Measurements from ENCODE around the gene HMGXB4. TPM values are rescaled to one million over a fixed set of nuclear protein-coding genes. Genes with fewer than 3 reads are reported as not detected.
"Not testable (repeated sequence)": the region's sequence is repeated elsewhere in the genome, so short reads cannot be mapped to it uniquely, and the experiment has no call there.

Gene HMGXB4
- total RNA-seq, 1 experiment from 2014 or later: 19.1 TPM

- peak overlapping the region; percentile 87 for H3K4me2 ChIP-seq (ENCODE audit: low read depth, low read length, poor library complexity, severe bottlenecking)
- DNase-seq: peak; percentile 93
Measured at GRCh38 chr22:35230839-35231584, 26.3 kb upstream of the HMGXB4 start.

GRCh38 chr22:35231585-35232084 is 25.7 kb upstream of the HMGXB4 start:
- Histone ChIP-seq H3K9ac (ENCODE audit: low read length) (no peak overlapping the region), H3K4me1 (ENCODE audit: low read length) (peaks cover 43% of the 10 kb centered on the region), H3K27ac (ENCODE audit: low read length) (no peak overlapping the region), H4K20me1 (ENCODE audit: insufficient read depth, low read depth, low read length) (peaks cover 8% of the 10 kb centered on the region; the same call in 1 of the 2 replicates), H3K4me3 (ENCODE audit: low read length) (peak overlapping the region; percentile 79; the same call in 1 of the 2 replicates), H3K9me2 (replicated peaks; ENCODE audit: insufficient read depth, low read length) (no peaks in the 10 kb centered on the region), H2AFZ (ENCODE audit: low read length) (peak overlapping the region; percentile 79), H3K79me2 (ENCODE audit: low read length) (peaks cover 46% of the 10 kb centered on the region), H3K4me2 (ENCODE audit: low read depth, low read length, poor library complexity, severe bottlenecking) (peak overlapping the region; percentile 87), H3K9me3 (ENCODE audit: low read length) (no peaks in the 10 kb centered on the region), H3K27me3 (ENCODE audit: low read length) (no peaks in the 10 kb centered on the region), H3K36me3 (ENCODE audit: insufficient read depth, low read length) (peaks cover 23% of the 10 kb centered on the region)
- peak; percentile 95 for DNase-seq

More at GRCh38 chr22:35230839-35231584, 26.3 kb upstream of the HMGXB4 start:
- no peaks in the 10 kb centered on the region for H3K9me2 ChIP-seq (replicated peaks; ENCODE audit: insufficient read depth, low read length)
- H2AFZ ChIP-seq (ENCODE audit: low read length): peak overlapping the region; percentile 79
- H3K79me2 ChIP-seq (ENCODE audit: low read length): peaks cover 52% of the 10 kb centered on the region
- H3K36me3 ChIP-seq (ENCODE audit: insufficient read depth, low read length): peaks cover 23% of the 10 kb centered on the region
- no peaks in the 10 kb centered on the region for H3K9me3 ChIP-seq (ENCODE audit: low read length)
- H3K27me3 ChIP-seq (ENCODE audit: low read length): no peaks in the 10 kb centered on the region
- peaks cover 43% of the 10 kb centered on the region for H3K4me1 ChIP-seq (ENCODE audit: low read length)
- peak overlapping the region; percentile 78 for H3K9ac ChIP-seq (ENCODE audit: low read length)
- H3K4me3 ChIP-seq (ENCODE audit: low read length): peak overlapping the region; percentile 79
- H3K27ac ChIP-seq (ENCODE audit: low read length): peak overlapping the region; percentile 16; the same call in 1 of the 2 replicates
- peaks cover 8% of the 10 kb centered on the region; the same call in 1 of the 2 replicates for H4K20me1 ChIP-seq (ENCODE audit: insufficient read depth, low read depth, low read length)

GRCh38 chr22:35238749-35239148 is 18.5 kb upstream of the HMGXB4 start:
- not testable (repeated sequence) for H3K79me2 ChIP-seq (ENCODE audit: low read length); H3K27me3 ChIP-seq (ENCODE audit: low read length); H3K4me2 ChIP-seq (ENCODE audit: low read depth, low read length, poor library complexity, severe bottlenecking); DNase-seq; H4K20me1 ChIP-seq (ENCODE audit: insufficient read depth, low read depth, low read length); H2AFZ ChIP-seq (ENCODE audit: low read length); H3K9me2 ChIP-seq (replicated peaks; ENCODE audit: insufficient read depth, low read length); H3K9ac ChIP-seq (ENCODE audit: low read length); H3K27ac ChIP-seq (ENCODE audit: low read length); H3K4me1 ChIP-seq (ENCODE audit: low read length); H3K4me3 ChIP-seq (ENCODE audit: low read length); H3K9me3 ChIP-seq (ENCODE audit: low read length); H3K36me3 ChIP-seq (ENCODE audit: insufficient read depth, low read length)

GRCh38 chr22:35244507-35244906 is 12.8 kb upstream of the HMGXB4 start:
- DNase-seq; H3K4me2 ChIP-seq (ENCODE audit: low read depth, low read length, poor library complexity, severe bottlenecking); H2AFZ ChIP-seq (ENCODE audit: low read length); H3K9ac ChIP-seq (ENCODE audit: low read length); H3K9me2 ChIP-seq (replicated peaks; ENCODE audit: insufficient read depth, low read length); H3K36me3 ChIP-seq (ENCODE audit: insufficient read depth, low read length); H3K4me1 ChIP-seq (ENCODE audit: low read length); H3K9me3 ChIP-seq (ENCODE audit: low read length); H3K27ac ChIP-seq (ENCODE audit: low read length); H3K4me3 ChIP-seq (ENCODE audit: low read length); H3K27me3 ChIP-seq (ENCODE audit: low read length); H3K79me2 ChIP-seq (ENCODE audit: low read length); H4K20me1 ChIP-seq (ENCODE audit: insufficient read depth, low read depth, low read length): not testable (repeated sequence)

- Histone ChIP-seq H3K27me3 (ENCODE audit: low read length) (no peaks in the 10 kb centered on the region), H4K20me1 (ENCODE audit: insufficient read depth, low read depth, low read length) (no peaks in the 10 kb centered on the region), H3K9me3 (ENCODE audit: low read length) (no peaks in the 10 kb centered on the region), H3K4me3 (ENCODE audit: low read length) (no peak overlapping the region), H3K36me3 (ENCODE audit: insufficient read depth, low read length) (no peaks in the 10 kb centered on the region), H3K27ac (ENCODE audit: low read length) (no peak overlapping the region), H3K4me2 (ENCODE audit: low read depth, low read length, poor library complexity, severe bottlenecking) (no peak overlapping the region), H3K9ac (ENCODE audit: low read length) (no peak overlapping the region), H3K4me1 (ENCODE audit: low read length) (no peaks in the 10 kb centered on the region), H3K79me2 (ENCODE audit: low read length) (no peaks in the 10 kb centered on the region), H3K9me2 (replicated peaks; ENCODE audit: insufficient read depth, low read length) (no peaks in the 10 kb centered on the region), H2AFZ (ENCODE audit: low read length) (no peak overlapping the region)
- DNase-seq: no peak
Measured at GRCh38 chr22:35250156-35250555, 7.1 kb upstream of the HMGXB4 start.

GRCh38 chr22:35253946-35254345 is 3.3 kb upstream of the HMGXB4 start:
- Histone ChIP-seq H3K36me3 (ENCODE audit: insufficient read depth, low read length) (no peaks in the 10 kb centered on the region), H3K9me3 (ENCODE audit: low read length) (no peaks in the 10 kb centered on the region), H3K27ac (ENCODE audit: low read length) (no peak overlapping the region), H3K79me2 (ENCODE audit: low read length) (peaks cover 24% of the 10 kb centered on the region), H3K4me1 (ENCODE audit: low read length) (peaks cover 15% of the 10 kb centered on the region), H3K9ac (ENCODE audit: low read length) (no peak overlapping the region), H4K20me1 (ENCODE audit: insufficient read depth, low read depth, low read length) (no peaks in the 10 kb centered on the region), H3K4me3 (ENCODE audit: low read length) (no peak overlapping the region), H2AFZ (ENCODE audit: low read length) (no peak overlapping the region), H3K27me3 (ENCODE audit: low read length) (no peaks in the 10 kb centered on the region), H3K4me2 (ENCODE audit: low read depth, low read length, poor library complexity, severe bottlenecking) (no peak overlapping the region), H3K9me2 (replicated peaks; ENCODE audit: insufficient read depth, low read length) (no peaks in the 10 kb centered on the region)
- DNase-seq: no peak

- no peaks in the 10 kb centered on the region for H3K9me2 ChIP-seq (replicated peaks; ENCODE audit: insufficient read depth, low read length)
- peak overlapping the region; percentile 80 for H3K4me2 ChIP-seq (ENCODE audit: low read depth, low read length, poor library complexity, severe bottlenecking)
- 0 out of 2 replicates have a peak, but pooled peaks cover 2% of the 10 kb centered on the region for H3K36me3 ChIP-seq (ENCODE audit: insufficient read depth, low read length)
- DNase-seq: no peak
- H3K4me3 ChIP-seq (ENCODE audit: low read length): peak overlapping the region; percentile 91
- peak overlapping the region; percentile 91 for H3K9ac ChIP-seq (ENCODE audit: low read length)
- no peaks in the 10 kb centered on the region for H4K20me1 ChIP-seq (ENCODE audit: insufficient read depth, low read depth, low read length)
- peak overlapping the region; percentile 57; the same call in 1 of the 2 replicates for H3K27ac ChIP-seq (ENCODE audit: low read length)
- H3K79me2 ChIP-seq (ENCODE audit: low read length): peaks cover 51% of the 10 kb centered on the region
- no peaks in the 10 kb centered on the region for H3K9me3 ChIP-seq (ENCODE audit: low read length)
- H3K4me1 ChIP-seq (ENCODE audit: low read length): peaks cover 25% of the 10 kb centered on the region
- H3K27me3 ChIP-seq (ENCODE audit: low read length): no peaks in the 10 kb centered on the region
- peak overlapping the region; percentile 98 for H2AFZ ChIP-seq (ENCODE audit: low read length)
Measured at GRCh38 chr22:35257002-35257320, 332 bp upstream of the HMGXB4 start.

- Histone ChIP-seq H4K20me1 (ENCODE audit: insufficient read depth, low read depth, low read length) (no peaks in the 10 kb centered on the region), H3K4me3 (ENCODE audit: low read length) (peak overlapping the region; percentile 91)
- peak; percentile 68 for DNase-seq
Measured at GRCh38 chr22:35258191-35258988, 1.1 kb downstream of the HMGXB4 start.

More at GRCh38 chr22:35258191-35258988, 1.1 kb downstream of the HMGXB4 start:
- peak overlapping the region; percentile 69 for H3K27ac ChIP-seq (ENCODE audit: low read length)
- H3K9ac ChIP-seq (ENCODE audit: low read length): peak overlapping the region; percentile 91
- peaks cover 61% of the 10 kb centered on the region for H3K79me2 ChIP-seq (ENCODE audit: low read length)
- H3K4me2 ChIP-seq (ENCODE audit: low read depth, low read length, poor library complexity, severe bottlenecking): peak overlapping the region; percentile 80
- no peaks in the 10 kb centered on the region for H3K9me2 ChIP-seq (replicated peaks; ENCODE audit: insufficient read depth, low read length)
- no peaks in the 10 kb centered on the region for H3K9me3 ChIP-seq (ENCODE audit: low read length)
- peaks cover 25% of the 10 kb centered on the region for H3K4me1 ChIP-seq (ENCODE audit: low read length)
- no peaks in the 10 kb centered on the region for H3K27me3 ChIP-seq (ENCODE audit: low read length)
- H2AFZ ChIP-seq (ENCODE audit: low read length): no peak overlapping the region
- peaks cover 16% of the 10 kb centered on the region for H3K36me3 ChIP-seq (ENCODE audit: insufficient read depth, low read length)

All from Karpas-422 (cell line).